Uterus (tissue), 4 donors: ENCODE results near the gene ZSCAN21. TPM values are rescaled to one million over a fixed set of nuclear protein-coding genes. Genes with fewer than 3 reads are reported as not detected.
A peak's percentile ranks its signal among the peaks of the same experiment; 100 is the strongest.

Experiments
- DNase-seq, 2 donors: peaks; one replicate each; pipeline ENCODE4 v3.0.0-alpha.2; 2019 to 2020
- H3K27ac ChIP-seq, 2 donors: fragments of 200-600 bp; sonication (generic); 1 replicate in 1 of 2; 2 replicates in 1 of 2; pipeline ENCODE4 v1.5.1; 2016 to 2018
- H3K27me3 ChIP-seq, 2 donors: fragments of 200-600 bp; sonication (generic); one replicate each; pipeline ENCODE4 v1.5.1; 2018 to 2019; ENCODE audit warnings: control low read depth in 1 of 2
- H3K36me3 ChIP-seq, 2 donors: fragments of 200-600 bp; sonication (generic); one replicate each; pipeline ENCODE4 v1.5.1; 2019; ENCODE audit warnings: control low read depth in 1 of 2
- H3K4me1 ChIP-seq, 2 donors: fragments of 200-600 bp; sonication (generic); one replicate each; pipeline ENCODE4 v1.5.1; 2018 to 2019; ENCODE audit warnings: control low read depth in 1 of 2
- H3K4me3 ChIP-seq, 2 donors: fragments of 200-600 bp; sonication (generic); 1 replicate in 1 of 2; 2 replicates in 1 of 2; pipeline ENCODE4 v1.5.1; 2018 to 2019; ENCODE audit warnings: mild to moderate bottlenecking in 1 of 2
- H3K9me3 ChIP-seq, 2 donors: fragments of 200-600 bp; sonication (generic); one replicate each; pipeline ENCODE4 v1.5.1; 2019; ENCODE audit warnings: control low read depth in 1 of 2
- POLR2A ChIP-seq, 2 donors: fragments of 450-650 bp; IDR thresholded peaks; one replicate each; pipeline ENCODE4 v1.6.1; 2016; ENCODE audit warnings: antibody characterized with exemption in 2 of 2, mild to moderate bottlenecking in 1 of 2, moderate library complexity in 1 of 2
- intact Hi-C: fragments of 100-400 bp; cut with DNase I; formaldehyde crosslinking; loops from one replicate; pipeline ENCODE4 v1.15.1; 2023; ENCODE audit warnings: low total_unique reads
- total RNA-seq, 4 donors: library from RNA; depleted of rRNA in 3 of 4; stranded (reverse); fragments of >200 nt in 3 of 4; gene quantifications; one replicate each; pipeline versions ENCODE4 v1.1.0 to v1.2.4, GENCODE V29; 2014 to 2023
- TF ChIP-seq, protein P1 (sequence below), 4 experiments: fragments of 200-600 bp in 2 of 4; fragments of 450-650 bp in 2 of 4; sonication (generic) in 2 of 4; IDR thresholded peaks; one replicate each; pipeline ENCODE4 v1.5.1; 2016 to 2019; ENCODE audit warnings: antibody characterized with exemption in 4 of 4, mild to moderate bottlenecking in 2 of 4, moderate library complexity in 1 of 4
- donor health status: DM: yes; HTN: yes; CAD: no.

Gene ZSCAN21
- total RNA-seq, 4 donors from 2014 or later: 5.0 to 28.9 (median 17.0) TPM

DNA sequence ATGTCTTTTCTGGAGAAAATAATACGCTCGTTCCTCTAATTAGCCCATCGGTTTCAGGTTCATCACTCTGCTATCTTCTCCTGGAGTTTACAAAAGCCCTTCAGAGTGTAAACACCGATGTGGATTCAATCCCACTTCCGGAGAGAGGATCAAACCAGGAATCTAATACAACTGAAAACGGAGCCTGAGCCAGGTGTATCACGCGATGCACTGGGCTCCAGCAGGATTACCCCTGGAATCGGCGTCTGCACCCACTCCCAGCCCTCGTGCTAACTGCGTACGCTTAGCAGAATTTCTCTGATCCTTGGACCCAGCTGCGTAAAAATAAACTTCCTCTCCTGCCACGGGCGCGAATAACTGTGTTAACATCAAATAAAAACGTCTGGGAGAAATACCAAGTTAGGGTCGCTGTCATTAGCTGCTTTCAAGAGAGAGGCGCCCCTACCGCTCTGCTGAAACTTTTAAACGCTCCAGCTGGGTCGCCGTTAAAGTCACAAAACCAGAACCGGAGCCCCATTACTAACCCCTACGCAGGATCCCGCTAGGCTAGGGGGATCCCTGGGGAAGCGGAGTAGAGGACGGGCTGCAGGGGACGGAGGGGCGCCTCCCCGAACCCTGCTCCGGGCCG, 31.4 kb downstream of the ZSCAN21 start:
- no peak for TF ChIP-seq POLR2A (IDR thresholded peaks at IDR 0.05)
- TF ChIP-seq, protein P1, sequence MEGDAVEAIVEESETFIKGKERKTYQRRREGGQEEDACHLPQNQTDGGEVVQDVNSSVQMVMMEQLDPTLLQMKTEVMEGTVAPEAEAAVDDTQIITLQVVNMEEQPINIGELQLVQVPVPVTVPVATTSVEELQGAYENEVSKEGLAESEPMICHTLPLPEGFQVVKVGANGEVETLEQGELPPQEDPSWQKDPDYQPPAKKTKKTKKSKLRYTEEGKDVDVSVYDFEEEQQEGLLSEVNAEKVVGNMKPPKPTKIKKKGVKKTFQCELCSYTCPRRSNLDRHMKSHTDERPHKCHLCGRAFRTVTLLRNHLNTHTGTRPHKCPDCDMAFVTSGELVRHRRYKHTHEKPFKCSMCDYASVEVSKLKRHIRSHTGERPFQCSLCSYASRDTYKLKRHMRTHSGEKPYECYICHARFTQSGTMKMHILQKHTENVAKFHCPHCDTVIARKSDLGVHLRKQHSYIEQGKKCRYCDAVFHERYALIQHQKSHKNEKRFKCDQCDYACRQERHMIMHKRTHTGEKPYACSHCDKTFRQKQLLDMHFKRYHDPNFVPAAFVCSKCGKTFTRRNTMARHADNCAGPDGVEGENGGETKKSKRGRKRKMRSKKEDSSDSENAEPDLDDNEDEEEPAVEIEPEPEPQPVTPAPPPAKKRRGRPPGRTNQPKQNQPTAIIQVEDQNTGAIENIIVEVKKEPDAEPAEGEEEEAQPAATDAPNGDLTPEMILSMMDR (IDR thresholded peaks at IDR 0.05): no peak
- H3K9me3 ChIP-seq: no peaks in the 10 kb centered on the region
- H3K27me3 ChIP-seq: no peaks in the 10 kb centered on the region
- no peaks in the 10 kb centered on the region for H3K4me1 ChIP-seq
- DNase-seq: no peak
- peak overlapping the region; percentile 73 to 84 for H3K27ac ChIP-seq
- peak overlapping the region; percentile 75 to 97 for H3K4me3 ChIP-seq
- no peaks in the 10 kb centered on the region for H3K36me3 ChIP-seq
- intact Hi-C loops: loop anchor here (2.0 kb wide), 1 partner anchor 46 kb away; the partner anchor contains the start of gene MBLAC1

DNA sequence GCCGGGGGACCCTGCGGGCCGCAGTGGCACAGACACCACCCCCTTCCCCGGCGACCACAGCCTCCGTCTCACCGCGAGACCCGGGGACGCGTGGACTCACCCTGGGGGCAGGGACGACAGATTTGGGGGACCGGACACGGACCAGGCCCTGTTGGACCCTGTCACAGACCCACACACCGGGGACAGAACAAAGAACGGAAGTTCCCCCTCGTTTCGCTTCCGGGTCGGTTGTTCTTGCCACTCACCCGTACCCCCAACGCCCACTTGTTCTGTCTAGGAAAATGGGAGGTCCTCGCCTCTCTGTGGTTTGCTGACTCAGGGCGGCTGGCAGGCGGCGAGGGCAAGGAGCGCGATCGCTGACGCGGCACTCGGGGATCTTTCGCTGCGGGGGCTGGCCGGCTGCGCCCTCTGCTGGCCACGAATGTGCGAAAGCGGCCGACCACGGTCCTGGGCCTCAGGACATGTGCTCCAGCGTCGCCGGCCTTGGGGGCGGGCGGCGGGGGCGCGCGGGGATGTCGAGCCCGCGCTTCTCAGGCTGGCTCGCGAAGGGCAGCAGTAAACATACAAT, 32.0 kb downstream of the ZSCAN21 start, which contains the start of gene ZNF3:
Gene ZNF3, minus strand, starts transcription at position 189 of the 568 bp plus-strand sequence. CDS start 4,366 bp downstream, outside the sequence.
- intact Hi-C loops: loop anchor here (2.0 kb wide), 1 partner anchor 45 kb away; the partner anchor contains the start of gene MBLAC1
- TF ChIP-seq, protein P1 (IDR thresholded peaks at IDR 0.05): peak; percentile 95 to 98 (median 96)
- peak; percentile 35 to 75 for TF ChIP-seq POLR2A (IDR thresholded peaks at IDR 0.05)
- H3K36me3 ChIP-seq: no peaks in the 10 kb centered on the region
- H3K4me3 ChIP-seq: peak within 1 kb of the TSS; percentile 75 to 97
- peak within 1 kb of the TSS; percentile 73 to 84 for H3K27ac ChIP-seq
- H3K4me1 ChIP-seq: no peaks in the 10 kb centered on the region
- peak; percentile 98 to 99 for DNase-seq
- H3K27me3 ChIP-seq: no peaks in the 10 kb centered on the region
- H3K9me3 ChIP-seq: no peaks in the 10 kb centered on the region

DNA sequence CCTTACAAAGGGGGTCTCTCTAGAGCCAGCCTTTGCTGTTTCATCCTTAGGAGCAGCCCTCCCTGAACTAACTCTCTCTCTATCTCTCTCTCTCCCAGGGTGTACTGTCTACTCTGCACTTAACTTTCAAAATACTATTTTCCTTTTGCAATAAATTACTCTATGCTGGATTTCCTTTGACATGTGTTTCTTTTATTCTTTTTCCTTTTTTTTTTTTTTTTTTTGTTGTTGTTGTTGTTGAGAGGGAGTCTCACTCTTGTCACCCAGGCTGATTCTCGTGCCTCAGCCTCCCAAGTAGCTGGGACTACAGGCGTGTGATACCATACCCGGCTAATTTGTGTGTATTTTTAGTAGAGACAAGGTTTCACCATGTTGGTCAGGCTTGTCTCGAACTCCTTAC, 33.4 kb downstream of the ZSCAN21 start:
- Histone ChIP-seq H3K27me3 (no peaks in the 10 kb centered on the region), H3K4me3 (no peak overlapping the region), H3K36me3 (no peaks in the 10 kb centered on the region), H3K27ac (peak overlapping the region in 1 of 2 donors; percentile 71), H3K9me3 (no peaks in the 10 kb centered on the region), H3K4me1 (peaks cover 0 to 5% of the 10 kb centered on the region in 2 donors)
- intact Hi-C loops: no loop called here
- TF ChIP-seq, protein P1 (IDR thresholded peaks at IDR 0.05): no peak
- no peak for TF ChIP-seq POLR2A (IDR thresholded peaks at IDR 0.05)
- DNase-seq: no peak

DNA sequence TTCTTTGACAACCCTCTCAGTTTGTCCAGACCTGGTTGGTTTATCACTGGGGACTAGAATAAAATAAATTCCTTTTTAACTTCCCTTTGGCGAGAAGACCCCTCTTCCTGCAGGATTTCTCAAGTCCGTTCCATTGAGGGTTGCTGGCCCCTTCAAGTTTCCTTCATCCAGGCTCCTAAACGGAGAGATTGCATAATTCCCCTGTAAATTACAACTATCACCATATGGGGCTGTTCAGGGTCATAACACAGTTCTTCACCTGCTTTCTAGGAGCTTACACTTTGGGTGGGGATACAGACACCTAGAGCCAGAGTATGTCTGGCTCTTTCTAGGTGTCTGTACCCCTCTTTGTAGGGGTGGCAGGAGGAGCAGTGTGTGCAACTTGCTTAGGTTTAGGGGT, 35.9 kb downstream of the ZSCAN21 start:
- peaks cover 0 to 10% of the 10 kb centered on the region in 2 donors for H3K4me1 ChIP-seq
- no peak overlapping the region for H3K4me3 ChIP-seq
- no peak for DNase-seq
- no peaks in the 10 kb centered on the region for H3K27me3 ChIP-seq
- intact Hi-C loops: no loop called here
- H3K27ac ChIP-seq: peak overlapping the region in 1 of 2 donors; percentile 95
- H3K9me3 ChIP-seq: no peaks in the 10 kb centered on the region
- no peaks in the 10 kb centered on the region for H3K36me3 ChIP-seq
- TF ChIP-seq, protein P1 (IDR thresholded peaks at IDR 0.05): no peak
